Left forelimb (tissue), 1 donor: ENCODE data around the gene RAB2B.
"Not testable (repeated sequence)": the region's sequence is repeated elsewhere in the genome, so short reads cannot be mapped to it uniquely, and the experiment has no call there.

ENCODE experiments used
- DNase-seq: peaks from one replicate; pipeline ENCODE4 v3.0.0-alpha.2; 2018; ENCODE audit warnings: low spot score

RAB2B gene

GRCh38 chr14:21486640-21487087 is 9.9 kb upstream of the RAB2B start:
- DNase-seq = no peak

DNA sequence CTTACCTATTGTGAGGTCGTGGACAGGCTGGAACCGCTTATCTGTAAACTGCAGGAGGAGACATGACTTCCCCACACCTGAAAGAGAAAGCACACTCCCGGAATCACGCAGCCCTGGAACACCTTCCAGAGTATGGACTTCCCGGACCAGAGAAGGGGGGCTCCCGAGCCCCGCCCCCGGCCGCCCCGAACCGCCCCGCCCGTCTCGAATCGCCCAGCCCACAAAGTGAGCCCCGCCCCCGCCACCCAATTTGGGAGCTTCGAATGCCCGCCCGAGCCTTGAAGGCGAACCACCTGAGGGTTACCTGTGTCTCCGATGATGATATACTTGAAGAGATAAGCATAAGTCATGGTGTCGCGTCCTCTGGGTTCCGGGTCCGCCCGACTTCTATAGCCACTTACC is 235 bp downstream of the RAB2B start:
- no peak for DNase-seq

DNA sequence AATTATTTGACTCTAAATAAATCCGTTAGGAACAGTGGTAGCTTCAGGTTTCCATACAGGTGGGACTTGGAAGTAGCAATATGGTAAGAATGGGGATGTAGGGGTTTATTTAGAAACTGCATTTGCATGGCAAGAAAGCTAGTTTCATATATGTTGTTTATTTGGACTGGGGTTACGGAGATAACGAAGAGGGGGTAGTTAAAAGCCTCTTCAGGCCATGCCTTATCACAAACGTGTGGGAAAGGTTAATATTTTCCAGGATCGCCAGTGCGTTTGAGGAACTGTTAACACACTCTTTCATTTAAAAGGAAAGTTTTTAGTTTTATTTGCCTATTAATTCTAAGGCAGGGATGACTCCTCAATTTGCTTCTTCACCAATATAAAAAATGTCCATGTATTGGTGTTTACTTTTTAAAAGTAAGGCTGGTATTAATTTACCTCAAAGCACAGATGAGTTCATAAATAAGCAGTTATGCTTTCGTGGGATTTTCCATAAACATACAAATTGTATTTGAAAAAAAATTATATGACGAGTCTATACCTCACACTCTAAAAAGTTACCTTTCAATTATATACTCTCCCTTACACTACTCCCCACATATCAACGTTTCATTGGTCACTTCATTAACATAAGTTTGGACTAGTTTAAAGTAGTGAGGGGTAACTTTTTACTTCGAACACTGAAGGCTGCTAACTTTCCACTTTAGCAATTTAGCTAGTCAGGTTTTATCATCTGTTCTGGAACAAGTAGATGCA is 814 bp downstream of the RAB2B start:
- DNase-seq = no peak

DNA sequence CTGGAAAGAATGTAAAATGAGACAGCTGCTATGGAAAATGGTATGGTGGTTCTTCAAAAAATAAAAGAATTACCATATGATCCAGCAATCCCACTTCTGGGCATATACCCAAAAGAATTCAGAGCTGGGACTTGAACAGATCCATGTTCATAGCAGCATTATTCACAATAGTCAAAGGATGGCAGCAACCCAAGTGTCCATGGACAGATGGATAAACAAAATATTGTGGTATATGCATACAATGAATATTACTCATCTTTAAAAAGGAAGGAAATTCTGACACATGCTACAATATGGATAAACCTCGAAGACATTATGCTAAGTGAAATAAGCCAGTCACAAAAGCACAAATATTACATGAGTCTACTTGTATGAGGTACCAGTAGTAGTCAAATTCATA is 9.1 kb downstream of the RAB2B start:
- no peak for DNase-seq

- peak; percentile 98 for DNase-seq
These were observed 20.7 kb downstream of the RAB2B start, which contains the start of gene CHD8 for GRCh38 chr14:21455912-21456667. Gene CHD8, minus strand, starts transcription at chr14:21456123. Its CDS starts 24,480 bp downstream, at chr14:21431643.

DNA sequence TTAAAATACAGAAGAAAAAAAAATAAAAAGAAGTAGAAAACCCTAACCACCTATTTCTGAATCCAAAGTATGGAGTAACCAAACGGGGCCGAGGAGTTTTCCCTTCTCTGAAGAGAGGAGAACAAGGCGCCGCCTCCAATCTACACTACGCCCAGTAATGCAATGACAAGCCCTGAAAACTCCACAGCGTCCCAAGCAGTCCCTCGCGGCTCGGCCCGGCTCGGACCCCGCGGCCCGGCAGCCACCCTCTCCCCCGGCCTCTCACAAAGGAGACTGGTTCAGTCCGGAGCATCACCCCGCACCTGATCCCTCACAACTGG is 21.2 kb downstream of the RAB2B start:
- DNase-seq = no peak

- no peak for DNase-seq
These were observed 21.8 kb downstream of the RAB2B start for GRCh38 chr14:21454843-21455544.

GRCh38 chr14:21449899-21450216 is 26.9 kb downstream of the RAB2B start:
- DNase-seq = no peak

DNA sequence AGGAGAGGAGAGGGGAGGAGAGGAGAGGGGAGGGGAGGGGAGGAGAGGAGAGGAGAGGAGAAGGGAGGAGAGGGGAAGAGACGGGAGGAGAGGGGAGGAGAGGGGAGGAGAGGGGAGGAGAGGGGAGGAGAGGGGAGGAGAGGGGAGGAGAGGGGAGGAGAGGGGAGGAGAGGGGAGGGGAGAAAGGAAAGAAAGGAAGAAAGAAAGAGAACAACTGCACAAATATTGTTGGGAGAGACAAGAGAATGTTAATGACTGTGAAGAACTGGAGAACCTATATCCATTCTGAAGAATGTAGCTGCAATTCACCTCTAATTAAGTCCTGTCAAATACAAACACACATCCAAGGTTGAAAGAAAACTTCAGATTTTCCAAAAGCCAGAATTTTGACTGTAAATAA is 34.1 kb downstream of the RAB2B start:
- DNase-seq = not testable (repeated sequence)

- no peak for DNase-seq
These were observed 35.9 kb downstream of the RAB2B start for GRCh38 chr14:21440859-21441258.

- DNase-seq = peak; percentile 99
These were observed 39.5 kb downstream of the RAB2B start for GRCh38 chr14:21437063-21437901.

DNA sequence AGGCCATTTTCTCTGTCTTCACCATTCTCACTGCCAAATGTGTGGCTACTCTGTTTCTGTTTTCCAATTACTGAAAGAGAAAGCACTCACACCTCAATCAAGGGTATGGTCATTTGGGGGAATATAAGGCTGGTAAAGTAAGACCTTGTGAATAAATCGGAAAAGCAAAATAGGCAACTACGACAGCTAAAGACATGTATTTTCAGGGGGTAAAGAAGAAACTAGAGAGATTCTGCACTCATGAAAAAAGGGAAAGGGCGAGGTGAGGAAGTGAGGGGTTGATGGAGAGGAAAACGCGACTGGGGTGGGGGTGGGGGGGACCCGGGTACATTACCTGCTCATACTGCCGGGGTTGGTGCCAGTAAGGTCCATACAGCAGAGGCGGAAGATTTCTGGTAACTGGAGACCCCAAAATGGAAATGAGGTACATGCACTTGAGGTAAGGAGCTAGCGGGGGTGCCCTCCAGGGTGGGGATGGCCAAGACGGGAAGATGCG is 40.1 kb downstream of the RAB2B start:
- DNase-seq = no peak

DNA sequence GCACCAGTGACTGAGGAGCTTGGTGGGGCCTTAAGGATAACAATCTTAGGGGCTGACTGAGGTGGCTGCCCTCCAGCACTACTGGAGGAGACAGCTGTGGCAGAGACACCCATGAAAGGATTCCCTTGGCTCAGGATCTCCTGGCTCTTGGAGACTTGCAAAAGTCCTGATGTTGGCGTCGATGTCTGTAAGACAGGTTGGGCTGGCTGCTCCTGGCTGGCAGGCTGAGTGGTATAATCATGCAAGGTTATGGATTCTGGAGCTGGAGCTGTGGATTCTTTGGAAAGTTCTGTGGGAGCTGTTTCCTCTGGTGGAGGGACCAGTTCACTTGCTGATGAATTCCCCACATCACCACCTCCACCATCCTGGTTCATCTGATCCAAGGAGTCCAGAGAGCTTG is 45.6 kb downstream of the RAB2B start:
- no peak for DNase-seq

DNA sequence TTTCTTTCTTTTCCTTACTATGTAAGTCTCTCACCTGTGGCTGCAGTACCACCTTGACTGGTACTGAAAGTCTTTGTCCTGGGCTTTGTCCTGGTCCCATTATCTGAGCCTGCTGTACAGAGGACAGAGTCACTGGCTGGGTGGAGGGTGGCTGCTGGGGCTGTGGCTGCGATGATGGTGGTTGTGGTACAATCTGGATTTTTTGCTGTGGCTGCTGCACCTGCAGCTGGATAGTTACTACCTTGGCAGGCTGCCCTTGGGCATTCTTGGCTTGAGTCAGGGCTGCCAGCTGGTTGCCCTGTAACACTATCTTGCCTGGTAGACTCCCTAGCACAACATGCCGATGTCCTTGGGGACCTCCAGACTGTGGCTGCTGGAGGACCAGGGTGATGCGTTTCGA is 47.8 kb downstream of the RAB2B start:
- DNase-seq = no peak

DNA sequence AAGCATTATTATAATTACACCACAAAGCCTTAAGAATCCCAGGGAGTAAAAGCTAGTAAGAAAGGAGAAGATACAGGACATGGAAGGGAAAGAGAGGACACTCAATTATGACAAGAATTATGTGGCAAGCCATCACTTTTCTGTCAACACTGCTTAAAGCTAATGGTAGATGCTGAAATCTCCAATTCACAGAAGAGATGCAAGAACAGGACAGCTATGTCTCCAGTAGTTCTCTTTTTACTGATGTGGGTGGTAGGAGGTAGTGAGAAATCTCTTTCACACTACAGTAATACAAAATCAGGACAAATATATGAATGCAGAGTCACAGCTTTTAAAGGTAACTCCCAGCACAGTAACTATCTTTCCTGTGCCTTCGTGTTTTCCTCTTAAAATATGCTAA is 50.1 kb downstream of the RAB2B start:
- no peak for DNase-seq

GRCh38 chr14:21419528-21419927 is 57.2 kb downstream of the RAB2B start:
- no peak for DNase-seq

DNA sequence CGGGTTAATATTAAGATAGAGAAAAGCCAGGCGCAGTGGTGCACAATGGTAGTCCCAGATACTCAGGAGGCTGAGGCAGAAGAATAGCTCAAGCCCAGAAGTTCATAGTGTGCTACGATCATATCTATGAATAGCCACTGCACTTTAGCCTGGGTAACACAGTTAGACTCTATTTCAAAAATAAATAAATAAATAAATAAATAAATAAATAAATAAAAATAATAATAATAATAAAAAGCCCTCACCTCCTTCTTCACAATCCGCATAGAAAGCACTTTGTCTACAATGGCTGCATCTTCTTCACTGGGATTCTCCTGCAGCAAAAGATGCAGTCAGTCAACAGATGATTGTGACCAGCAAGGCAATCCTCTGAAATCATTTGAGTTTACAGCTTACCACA is 61.4 kb downstream of the RAB2B start:
- DNase-seq = no peak

DNA sequence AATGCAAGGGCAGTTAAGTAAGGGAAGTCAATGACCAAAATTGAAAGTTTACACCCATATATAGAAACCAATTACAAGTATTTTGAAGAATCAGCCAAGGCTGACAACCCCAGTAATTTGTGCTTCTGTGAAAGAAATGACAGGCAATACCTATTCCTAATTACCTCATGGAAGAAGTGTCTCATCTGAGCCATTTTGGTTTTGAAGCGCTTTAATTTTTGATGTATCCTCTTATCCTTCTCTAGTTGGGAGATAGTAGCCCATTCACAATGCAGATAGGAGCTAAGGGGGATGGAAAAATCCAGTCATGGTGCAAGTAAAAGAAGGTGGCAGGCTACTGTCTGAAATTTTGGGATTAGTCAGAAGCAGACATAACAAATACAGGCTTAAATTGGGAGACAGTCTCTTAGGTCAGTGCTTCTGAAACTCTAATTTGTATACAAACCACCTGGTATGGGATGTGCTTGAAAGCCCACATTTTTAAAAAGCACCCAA is 62.6 kb downstream of the RAB2B start:
- no peak for DNase-seq
